Measurements from ENCODE around the gene CASP7.

The CASP7 gene

DNA sequence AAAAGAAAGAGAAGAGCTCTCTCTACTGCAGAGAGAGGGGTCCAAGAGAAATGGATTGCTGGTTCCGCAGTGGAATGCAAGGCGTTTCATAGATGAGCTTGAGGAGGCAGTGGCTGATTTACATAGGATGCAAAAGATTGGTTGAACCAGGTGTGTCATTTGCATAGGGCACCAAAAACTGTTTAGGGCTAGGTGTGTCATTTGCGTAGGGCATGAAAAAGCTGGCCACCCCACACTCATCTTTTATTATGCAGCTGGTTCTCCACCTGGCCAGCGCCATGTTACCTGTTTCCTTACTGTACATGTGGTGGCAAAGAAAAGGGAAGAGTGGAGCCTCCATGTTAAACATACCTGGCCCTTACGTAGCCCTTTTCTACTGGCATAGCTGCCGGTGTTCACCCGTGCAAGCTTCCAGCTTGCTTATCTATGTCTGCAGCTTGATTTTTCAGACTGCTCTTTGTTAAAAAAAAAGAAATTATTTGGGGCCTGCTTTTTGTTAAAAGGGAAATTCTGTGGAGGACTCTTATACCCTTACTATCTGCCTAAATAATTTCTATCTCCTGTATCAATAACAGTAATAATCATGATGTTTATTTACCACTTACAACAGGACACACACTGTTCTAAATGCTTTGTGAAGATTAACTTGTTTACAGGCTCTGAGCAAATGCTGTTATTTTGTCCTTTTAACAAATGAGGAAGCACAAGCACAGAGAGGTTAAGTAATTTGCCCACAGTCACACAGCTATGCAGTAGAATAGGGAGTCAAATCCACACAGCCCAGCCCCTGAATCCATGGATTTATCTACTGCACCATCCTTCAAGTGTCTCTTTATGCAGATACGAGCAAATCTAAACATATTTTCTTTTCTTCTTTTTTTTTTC is 33.3 kb downstream of the CASP7 start:
- no peak for DNase-seq

DNA sequence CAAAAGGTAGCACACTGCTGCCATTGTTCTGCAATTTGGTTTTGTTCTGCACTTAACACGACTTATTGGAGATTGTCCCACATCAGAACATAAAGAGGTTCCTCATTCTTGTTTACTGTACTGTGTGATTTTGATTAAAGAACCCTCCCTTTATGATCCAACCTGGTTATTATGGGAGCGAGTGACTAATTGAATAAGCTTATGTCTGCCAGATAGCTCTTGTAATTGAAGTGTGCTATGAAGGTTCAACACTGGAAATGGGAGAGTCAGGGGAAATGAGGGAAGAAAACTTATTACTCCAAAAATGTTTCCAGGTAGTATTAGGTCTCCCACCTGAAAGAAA is 33.9 kb downstream of the CASP7 start:
- no peak for DNase-seq

GRCh38 chr10:113716109-113716910 is 36.6 kb downstream of the CASP7 start:
- DNase-seq = no peak

GRCh38 chr10:113718969-113719822 is 39.5 kb downstream of the CASP7 start:
- DNase-seq = no peak

DNA sequence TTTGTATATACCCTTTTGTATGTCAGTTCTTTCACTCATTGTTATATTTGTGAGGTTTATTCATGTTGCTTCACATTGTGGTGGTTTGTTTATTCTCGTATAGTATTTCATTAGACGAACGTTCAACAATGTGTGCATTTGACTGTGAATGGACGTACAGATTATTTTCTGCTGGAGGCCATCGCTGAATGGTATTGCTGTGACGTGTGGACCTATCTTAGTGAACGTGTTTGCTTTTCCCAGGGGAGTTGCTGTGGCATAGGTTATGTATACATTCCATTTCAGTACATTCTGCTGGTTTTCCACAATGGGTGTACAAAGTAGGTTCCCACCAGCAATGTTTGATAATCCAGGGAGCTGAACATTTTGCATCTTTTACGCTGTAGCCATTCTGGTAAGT is 40.7 kb downstream of the CASP7 start:
- no peak for DNase-seq

DNA sequence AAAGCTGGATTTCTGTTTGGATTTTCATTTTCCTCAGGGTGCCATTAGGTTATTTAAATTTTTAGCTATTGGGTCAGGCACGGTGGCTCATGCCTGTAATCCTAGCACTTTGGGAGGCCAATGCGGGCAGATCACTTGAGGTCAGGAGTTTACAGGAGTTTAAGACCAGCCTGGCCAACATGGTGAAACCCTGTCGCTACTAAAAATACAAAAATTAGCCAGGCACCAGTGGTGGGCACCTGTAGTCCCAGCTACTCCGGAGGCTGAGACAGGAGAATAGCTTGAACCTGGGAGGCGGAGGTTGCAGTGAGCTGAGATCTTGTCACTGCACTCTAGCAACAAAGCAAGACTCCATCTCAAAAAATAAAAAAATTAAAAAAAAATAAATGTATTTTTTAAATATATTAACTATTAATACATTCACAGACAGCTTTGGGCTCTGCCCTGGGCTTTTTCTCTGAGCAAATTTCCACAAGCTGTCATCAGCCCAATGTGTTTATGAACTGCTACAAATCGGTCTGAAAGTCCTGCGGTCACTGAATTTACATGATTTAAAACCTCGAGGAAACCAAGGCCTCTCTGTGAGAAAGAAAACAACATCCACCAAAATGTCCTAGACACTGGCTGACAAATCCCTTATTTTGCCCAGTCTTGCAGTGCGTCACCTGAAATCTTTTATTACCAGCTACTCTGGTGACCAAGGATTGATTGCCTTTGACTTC is 52.6 kb downstream of the CASP7 start:
- DNase-seq = no peak

GRCh38 chr10:113732966-113733365 is 53.3 kb downstream of the CASP7 start:
- no peak for DNase-seq

- DNase-seq = no peak
These were observed 53.9 kb downstream of the CASP7 start for GRCh38 chr10:113733635-113734034.

DNA sequence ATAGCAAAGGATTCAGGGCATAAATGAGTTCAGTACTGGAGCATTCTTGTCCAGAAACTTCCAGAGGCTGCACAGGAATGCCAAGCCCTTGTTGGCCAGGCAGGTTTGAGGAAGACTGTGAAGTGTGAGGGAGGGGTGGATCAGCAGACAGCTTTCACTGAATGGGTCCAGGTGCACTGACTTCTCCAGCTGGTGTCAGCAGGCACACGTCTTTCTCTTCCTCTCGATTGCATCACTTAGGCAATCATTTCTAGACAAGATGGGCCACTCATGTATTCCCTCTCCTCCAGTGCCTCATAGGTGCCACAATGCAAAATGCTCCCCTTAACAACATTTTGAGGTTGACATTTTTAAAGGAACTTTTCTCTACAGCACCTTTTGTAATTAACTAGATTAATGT is 56.2 kb downstream of the CASP7 start:
- no peak for DNase-seq

DNA sequence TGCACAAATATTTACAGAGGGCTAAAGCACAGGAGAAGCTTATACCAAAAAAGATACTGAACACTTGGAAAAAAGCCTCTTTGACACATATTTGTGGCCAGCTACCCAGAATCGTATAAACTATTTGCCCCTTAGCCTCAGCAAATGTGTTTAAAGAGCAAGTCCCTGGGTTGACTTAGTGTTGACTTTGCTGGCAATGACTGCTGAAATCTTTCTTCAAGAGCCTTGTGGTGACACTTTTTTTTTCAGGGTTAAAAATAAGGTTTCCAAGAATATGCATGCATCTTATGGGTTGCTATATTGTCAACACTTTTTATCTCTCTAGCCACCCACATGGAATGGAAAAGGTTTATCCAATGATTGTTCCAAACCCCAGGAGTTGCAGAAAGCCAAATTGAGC is 56.9 kb downstream of the CASP7 start:
- no peak for DNase-seq

GRCh38 chr10:113739031-113739430 is 59.3 kb downstream of the CASP7 start:
- DNase-seq = no peak

DNA sequence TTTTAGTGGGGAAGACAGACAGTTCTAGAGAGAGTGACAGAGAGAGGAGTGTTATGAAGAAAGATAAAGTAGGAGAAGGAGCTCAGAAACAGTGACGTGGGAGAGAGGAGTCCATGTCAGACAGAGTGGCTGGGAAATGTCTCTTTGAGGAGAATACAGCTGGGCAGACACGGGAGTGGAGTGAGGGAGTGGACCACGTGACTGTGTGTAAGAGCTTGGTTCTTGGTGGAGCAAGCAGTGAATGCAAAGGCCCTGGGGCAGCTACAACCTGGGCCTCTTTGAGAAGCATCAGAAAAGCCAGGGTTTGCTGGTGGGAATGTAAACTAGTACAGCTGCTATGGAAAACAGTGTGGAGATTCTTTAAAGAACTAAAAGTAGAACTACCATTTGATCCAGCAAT is 59.9 kb downstream of the CASP7 start:
- no peak for DNase-seq

GRCh38 chr10:113740850-113741249 is 61.1 kb downstream of the CASP7 start:
- no peak for DNase-seq

- no peak for DNase-seq
These were observed 62.8 kb downstream of the CASP7 start for GRCh38 chr10:113742466-113742865.

GRCh38 chr10:113743594-113743993 is 63.9 kb downstream of the CASP7 start:
- no peak for DNase-seq

GRCh38 chr10:113745374-113745773 is 65.7 kb downstream of the CASP7 start:
- no peak for DNase-seq

- no peak for DNase-seq
These were observed 66.7 kb downstream of the CASP7 start for GRCh38 chr10:113746217-113746957.

- no peak for DNase-seq
These were observed 71.5 kb downstream of the CASP7 start, which contains the start of gene PLEKHS1 for GRCh38 chr10:113751181-113751732. Gene PLEKHS1 (plus strand): TSS chr10:113751682. CDS start chr10:113755278, 3,596 bp downstream.

GRCh38 chr10:113752553-113752952 is 72.8 kb downstream of the CASP7 start:
- DNase-seq = no peak

DNA sequence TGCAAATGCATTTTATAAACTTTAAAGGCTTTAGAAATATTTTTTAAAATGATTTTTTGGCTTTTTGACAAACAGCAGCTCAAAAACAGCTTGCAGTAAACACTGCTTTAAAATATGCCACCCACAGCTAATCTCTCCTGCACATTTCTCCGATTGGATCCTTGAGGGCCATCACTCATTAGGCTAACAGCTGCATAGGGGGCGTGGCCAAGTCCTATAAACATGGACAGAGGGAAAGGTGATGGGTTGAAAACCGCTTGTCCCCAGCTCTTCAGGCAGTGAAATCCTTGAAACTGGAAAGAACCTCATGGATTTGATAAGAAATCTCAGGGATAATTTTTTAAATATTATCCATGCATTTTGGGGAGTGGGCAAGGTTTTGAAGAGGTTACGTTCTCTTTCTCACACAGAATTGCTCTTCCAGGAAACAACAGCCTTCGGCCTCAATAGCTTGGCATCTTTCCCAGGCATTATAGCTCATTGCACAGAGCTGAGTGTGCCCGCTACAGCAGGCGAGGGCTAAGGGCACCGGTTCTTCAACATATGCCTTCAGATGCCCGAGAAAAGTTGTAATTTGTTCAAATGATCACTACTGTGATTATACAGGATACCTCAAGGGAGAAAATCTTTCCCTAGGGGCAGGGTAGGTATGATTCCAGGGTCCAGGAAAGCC is 73.4 kb downstream of the CASP7 start:
- DNase-seq = no peak

- DNase-seq = no peak
These were observed 74.4 kb downstream of the CASP7 start for GRCh38 chr10:113754125-113754524.
